Neural progenitor cell (in vitro differentiated cells): Measurements from ENCODE around the gene NOXA1. TPM values are rescaled to one million over a fixed set of nuclear protein-coding genes. Genes with fewer than 3 reads are reported as not detected.

Experiments
- DNase-seq: peaks from one replicate; pipeline ENCODE4 v3.0.0-alpha.2; 2016; ENCODE audit warnings: low spot score
- H2AFZ ChIP-seq: fragments of 200-600 bp; sonication (generic); replicated peaks from 2 replicates; pipeline ENCODE4 v1.6.1; 2016; ENCODE audit warnings: antibody characterized with exemption
- H3F3A ChIP-seq: fragments of 200-600 bp; sonication (generic); 2 replicates; pipeline ENCODE4 v1.6.1; 2016; ENCODE audit warnings: antibody characterized with exemption, low read depth
- H3K27ac ChIP-seq: fragments of 200-600 bp; sonication (generic); 2 replicates; pipeline ENCODE4 v1.5.1; 2016; ENCODE audit warnings: mild to moderate bottlenecking
- H3K27me3 ChIP-seq: fragments of 200-600 bp; sonication (generic); 2 replicates; pipeline ENCODE4 v1.6.1; 2016; ENCODE audit warnings: mild to moderate bottlenecking, moderate library complexity
- H3K36me3 ChIP-seq: fragments of 200-600 bp; sonication (generic); 2 replicates; pipeline ENCODE4 v1.5.1; 2016
- H3K4me1 ChIP-seq: fragments of 200-600 bp; sonication (generic); 2 replicates; pipeline ENCODE4 v1.6.1; 2016; ENCODE audit warnings: mixed run types
- H3K4me2 ChIP-seq: fragments of 200-600 bp; sonication (generic); 2 replicates; pipeline ENCODE4 v1.6.1; 2016
- H3K4me3 ChIP-seq: fragments of 200-600 bp; sonication (generic); 2 replicates; pipeline ENCODE4 v1.5.1; 2016
- H3K79me2 ChIP-seq: fragments of 200-600 bp; sonication (generic); 2 replicates; pipeline ENCODE4 v1.6.1; 2016; ENCODE audit warnings: low read depth
- H3K9ac ChIP-seq: fragments of 200-600 bp; sonication (generic); 2 replicates; pipeline ENCODE4 v1.6.1; 2016
- H3K9me3 ChIP-seq: fragments of 200-600 bp; sonication (generic); 2 replicates; pipeline ENCODE4 v1.5.1; 2016; ENCODE audit warnings: low read depth
- H4K20me1 ChIP-seq: fragments of 200-600 bp; sonication (generic); 2 replicates; pipeline ENCODE4 v1.6.1; 2016; ENCODE audit warnings: low read depth
- H3K27ac Mint-ChIP-seq: 3 replicates; pipeline ENCODE4 v1.8.0; 2021; ENCODE audit warnings: mixed read lengths
- H3K27me3 Mint-ChIP-seq: 2 replicates; pipeline ENCODE4 v1.8.0; 2022; ENCODE audit warnings: low read depth, mild to moderate bottlenecking, inconsistent platforms, moderate library complexity, mixed read lengths; ENCODE audit not compliant: insufficient read depth
- H3K36me3 Mint-ChIP-seq: 3 replicates; pipeline ENCODE4 v1.8.0; 2021; ENCODE audit warnings: mixed read lengths
- H3K4me1 Mint-ChIP-seq: 3 replicates; pipeline ENCODE4 v1.8.0; 2021; ENCODE audit warnings: mixed read lengths
- H3K4me3 Mint-ChIP-seq: 3 replicates; pipeline ENCODE4 v1.8.0; 2021; ENCODE audit warnings: mild to moderate bottlenecking, moderate library complexity, mixed read lengths
- H3K9me3 Mint-ChIP-seq: 3 replicates; pipeline ENCODE4 v1.8.0; 2020; ENCODE audit warnings: mixed read lengths
- EZH2 ChIP-seq: fragments of 200-600 bp; sonication (generic); IDR thresholded peaks from 2 replicates; pipeline ENCODE4 v1.6.1; 2017; ENCODE audit warnings: antibody characterized with exemption, mild to moderate bottlenecking, moderate library complexity
- EZH2phosphoT487 ChIP-seq: fragments of 200-600 bp; sonication (generic); IDR thresholded peaks from 2 replicates; pipeline ENCODE4 v1.6.1; 2017; ENCODE audit warnings: antibody characterized with exemption
- total RNA-seq: library from RNA; depleted of rRNA; stranded (reverse); fragments of >200 nt; gene quantifications from 2 replicates; pipeline ENCODE4 v1.2.3, GENCODE V29; 2015; ENCODE audit warnings: low replicate concordance
- TF ChIP-seq, protein P1 (sequence below): fragments of 200-600 bp; sonication (generic); IDR thresholded peaks from 2 replicates; pipeline ENCODE4 v1.5.1; 2017; ENCODE audit warnings: antibody characterized with exemption, mild to moderate bottlenecking

NOXA1 gene, protein sequence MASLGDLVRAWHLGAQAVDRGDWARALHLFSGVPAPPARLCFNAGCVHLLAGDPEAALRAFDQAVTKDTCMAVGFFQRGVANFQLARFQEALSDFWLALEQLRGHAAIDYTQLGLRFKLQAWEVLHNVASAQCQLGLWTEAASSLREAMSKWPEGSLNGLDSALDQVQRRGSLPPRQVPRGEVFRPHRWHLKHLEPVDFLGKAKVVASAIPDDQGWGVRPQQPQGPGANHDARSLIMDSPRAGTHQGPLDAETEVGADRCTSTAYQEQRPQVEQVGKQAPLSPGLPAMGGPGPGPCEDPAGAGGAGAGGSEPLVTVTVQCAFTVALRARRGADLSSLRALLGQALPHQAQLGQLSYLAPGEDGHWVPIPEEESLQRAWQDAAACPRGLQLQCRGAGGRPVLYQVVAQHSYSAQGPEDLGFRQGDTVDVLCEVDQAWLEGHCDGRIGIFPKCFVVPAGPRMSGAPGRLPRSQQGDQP
- 0.39 and 0.65 TPM in 2 replicates for total RNA-seq

DNA sequence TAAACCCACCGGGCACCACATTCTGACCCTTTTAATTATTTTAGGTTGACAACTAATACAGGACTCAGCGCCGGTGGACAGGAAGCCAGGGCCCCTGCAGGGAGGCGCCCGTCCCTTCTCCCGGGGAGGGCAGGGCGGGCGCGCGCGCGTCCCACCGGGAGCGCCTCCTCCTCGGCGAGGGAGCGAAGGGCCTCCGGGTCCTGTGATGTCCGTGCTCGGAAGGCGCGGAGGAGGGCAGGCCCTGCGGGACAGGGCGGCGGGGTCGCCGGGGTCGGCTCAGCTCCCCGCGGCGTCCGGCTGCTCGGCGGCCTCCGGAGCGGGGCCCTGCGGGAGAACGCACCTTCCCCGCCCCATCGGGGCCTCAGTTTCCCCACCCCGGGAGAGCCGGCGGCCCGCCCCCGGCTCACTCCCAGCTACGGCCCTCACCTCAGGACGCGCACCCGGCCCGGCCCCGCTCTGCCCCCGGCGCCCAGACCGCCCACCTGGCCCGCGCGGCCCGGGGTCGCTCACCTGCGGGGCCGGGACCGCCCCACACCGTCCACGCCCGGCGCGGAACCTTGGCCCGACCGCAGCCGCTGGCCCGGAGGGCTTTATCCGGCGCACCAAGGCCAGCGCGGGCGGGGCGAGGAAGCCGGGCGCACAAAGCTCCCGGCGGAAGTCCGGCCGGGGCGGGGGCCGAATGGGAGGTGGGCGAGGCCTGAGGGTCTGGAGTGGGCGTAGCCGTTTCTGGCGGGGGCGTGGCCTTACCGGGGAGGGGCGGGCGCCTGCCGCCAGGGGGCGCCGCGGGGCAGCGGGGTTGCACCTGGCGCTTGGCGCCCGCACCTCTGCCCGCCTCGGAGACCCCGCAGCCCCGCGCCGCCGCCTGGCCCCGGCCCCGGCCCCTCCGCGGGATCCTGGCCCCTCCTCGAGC is at the start of gene NOXA1, which contains the start of gene EXD3:
Gene NOXA1, plus strand, starts transcription at position 790 of the 910 bp plus-strand sequence. CDS start 137 bp downstream, outside the sequence.
Gene EXD3, minus strand, starts transcription at position 559 of the 910 bp plus-strand sequence. CDS start 27,805 bp downstream, outside the sequence.
- peak within 1 kb of the TSS; percentile 50 for H3K27ac Mint-ChIP-seq

DNA sequence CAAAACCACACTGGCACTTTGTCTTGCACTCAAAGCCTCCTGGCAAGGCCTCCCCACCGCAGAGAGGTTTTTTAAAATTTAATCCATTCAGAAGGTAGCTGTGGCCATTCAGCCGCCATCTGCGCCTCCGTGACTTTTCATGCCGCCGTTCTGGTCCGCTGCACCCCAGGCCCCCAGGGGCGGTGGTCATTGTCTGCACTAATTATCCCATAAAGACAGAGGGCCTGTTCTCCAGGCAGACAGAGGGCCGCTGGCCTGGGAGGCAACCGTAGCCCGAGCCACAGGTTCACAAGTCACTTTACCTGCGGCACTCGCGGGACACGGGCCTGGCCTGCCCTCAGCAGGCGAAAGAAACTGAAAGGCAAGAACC is 49.6 kb upstream of the NOXA1 start:
- H3K36me3 ChIP-seq, result no peaks in the 10 kb centered on the region
- no peak overlapping the region for H2AFZ ChIP-seq
- no peak overlapping the region for H3K4me3 ChIP-seq
- peaks cover 48% of the 10 kb centered on the region for H3K4me1 ChIP-seq
- peaks cover 24% of the 10 kb centered on the region for H3K4me1 Mint-ChIP-seq
- H3K9me3 ChIP-seq, result no peaks in the 10 kb centered on the region
- no peaks in the 10 kb centered on the region for H3K79me2 ChIP-seq
- peak overlapping the region; percentile 63 for H3K27ac Mint-ChIP-seq
- no peak overlapping the region for H3K4me2 ChIP-seq
- H4K20me1 ChIP-seq, result no peaks in the 10 kb centered on the region
- H3K4me3 Mint-ChIP-seq, result no peak overlapping the region
- H3K27me3 ChIP-seq, result no peaks in the 10 kb centered on the region
- TF ChIP-seq EZH2phosphoT487, result peak; percentile 38
- no peak for TF ChIP-seq EZH2
- H3K27me3 Mint-ChIP-seq, result peaks cover 4% of the 10 kb centered on the region
- H3K9me3 Mint-ChIP-seq, result peaks cover 17% of the 10 kb centered on the region
- DNase-seq, result peak; percentile 77
- no peak overlapping the region for H3K9ac ChIP-seq
- peak overlapping the region; percentile 68 for H3K27ac ChIP-seq
- peaks cover 13% of the 10 kb centered on the region for H3K36me3 Mint-ChIP-seq
- H3F3A ChIP-seq, result peaks cover 55% of the 10 kb centered on the region

More for the DNA sequence above, at the start of gene NOXA1, which contains the start of gene EXD3:
- Histone ChIP-seq H3K4me1 (peaks cover 5% of the 10 kb centered on the region), H3K27me3 (peaks cover 32% of the 10 kb centered on the region), H3K9ac (peak within 1 kb of the TSS; percentile 55), H3F3A (peaks cover 14% of the 10 kb centered on the region), H3K27ac (no peak within 1 kb of the TSS), H2AFZ (peak within 1 kb of the TSS; percentile 96), H3K4me3 (peak within 1 kb of the TSS; percentile 87), H3K4me2 (peak within 1 kb of the TSS; percentile 99), H3K36me3 (no peaks in the 10 kb centered on the region), H4K20me1 (peaks cover 6% of the 10 kb centered on the region), H3K79me2 (peaks cover 39% of the 10 kb centered on the region), H3K9me3 (no peaks in the 10 kb centered on the region)
- TF ChIP-seq, protein P1, sequence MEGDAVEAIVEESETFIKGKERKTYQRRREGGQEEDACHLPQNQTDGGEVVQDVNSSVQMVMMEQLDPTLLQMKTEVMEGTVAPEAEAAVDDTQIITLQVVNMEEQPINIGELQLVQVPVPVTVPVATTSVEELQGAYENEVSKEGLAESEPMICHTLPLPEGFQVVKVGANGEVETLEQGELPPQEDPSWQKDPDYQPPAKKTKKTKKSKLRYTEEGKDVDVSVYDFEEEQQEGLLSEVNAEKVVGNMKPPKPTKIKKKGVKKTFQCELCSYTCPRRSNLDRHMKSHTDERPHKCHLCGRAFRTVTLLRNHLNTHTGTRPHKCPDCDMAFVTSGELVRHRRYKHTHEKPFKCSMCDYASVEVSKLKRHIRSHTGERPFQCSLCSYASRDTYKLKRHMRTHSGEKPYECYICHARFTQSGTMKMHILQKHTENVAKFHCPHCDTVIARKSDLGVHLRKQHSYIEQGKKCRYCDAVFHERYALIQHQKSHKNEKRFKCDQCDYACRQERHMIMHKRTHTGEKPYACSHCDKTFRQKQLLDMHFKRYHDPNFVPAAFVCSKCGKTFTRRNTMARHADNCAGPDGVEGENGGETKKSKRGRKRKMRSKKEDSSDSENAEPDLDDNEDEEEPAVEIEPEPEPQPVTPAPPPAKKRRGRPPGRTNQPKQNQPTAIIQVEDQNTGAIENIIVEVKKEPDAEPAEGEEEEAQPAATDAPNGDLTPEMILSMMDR, result peak; percentile 60
- TF ChIP-seq EZH2phosphoT487 (no peak), EZH2 (no peak)
- H3K4me1 Mint-ChIP-seq, result peaks cover 7% of the 10 kb centered on the region
- H3K27me3 Mint-ChIP-seq, result peaks cover 8% of the 10 kb centered on the region
- H3K36me3 Mint-ChIP-seq, result no peaks in the 10 kb centered on the region
- peak within 1 kb of the TSS; percentile 92 for H3K4me3 Mint-ChIP-seq
- DNase-seq, result peak; percentile 98
- peaks cover 3% of the 10 kb centered on the region for H3K9me3 Mint-ChIP-seq

DNA sequence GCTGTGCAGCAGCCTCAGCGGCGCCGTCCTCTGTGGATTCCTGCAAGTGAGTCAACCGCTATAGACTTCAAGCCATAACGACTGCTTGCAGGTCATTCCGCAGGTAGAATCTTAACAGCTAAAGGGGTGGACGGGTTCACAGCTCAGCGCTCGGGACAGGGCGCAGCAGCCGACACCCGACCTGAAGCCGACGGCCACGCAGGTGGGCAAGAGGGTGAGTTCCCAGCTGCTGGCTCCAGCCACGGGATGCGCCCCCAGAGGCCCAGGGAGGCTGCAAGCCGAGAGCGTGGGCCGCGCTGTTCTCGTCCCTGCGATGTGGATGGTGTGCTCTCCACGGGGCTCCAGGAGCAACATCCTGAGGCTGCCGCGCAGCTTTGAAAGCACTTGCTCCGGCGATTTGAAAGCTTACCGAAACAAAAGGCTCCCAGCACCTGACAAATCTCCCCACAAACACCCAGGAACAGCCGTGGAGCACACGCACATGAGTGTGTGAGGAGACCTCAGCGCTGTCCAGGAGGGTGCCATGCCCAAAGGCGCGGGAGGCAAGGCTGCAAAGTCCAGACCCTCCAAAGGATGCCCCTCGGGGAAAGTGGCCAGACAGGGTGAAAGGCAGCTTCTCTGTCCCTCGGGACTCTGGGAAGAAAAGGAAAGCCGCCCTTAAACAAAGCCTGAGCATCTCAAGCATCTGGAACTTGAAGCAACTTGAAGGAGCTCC is 48.9 kb upstream of the NOXA1 start:
- Mint-ChIP-seq H3K4me1 (peaks cover 24% of the 10 kb centered on the region), H3K27me3 (peaks cover 4% of the 10 kb centered on the region), H3K9me3 (peaks cover 18% of the 10 kb centered on the region), H3K36me3 (peaks cover 15% of the 10 kb centered on the region), H3K27ac (no peak overlapping the region), H3K4me3 (no peak overlapping the region)
- TF ChIP-seq, protein P1, result no peak
- TF ChIP-seq EZH2, result no peak
- TF ChIP-seq EZH2phosphoT487, result no peak
- no peaks in the 10 kb centered on the region for H3K27me3 ChIP-seq
- DNase-seq, result no peak
- no peak overlapping the region for H3K9ac ChIP-seq
- H3F3A ChIP-seq, result peaks cover 54% of the 10 kb centered on the region
- H4K20me1 ChIP-seq, result no peaks in the 10 kb centered on the region
- H3K36me3 ChIP-seq, result no peaks in the 10 kb centered on the region
- no peaks in the 10 kb centered on the region for H3K79me2 ChIP-seq
- no peak overlapping the region for H3K4me3 ChIP-seq
- H3K4me1 ChIP-seq, result peaks cover 44% of the 10 kb centered on the region
- no peaks in the 10 kb centered on the region for H3K9me3 ChIP-seq
- H2AFZ ChIP-seq, result no peak overlapping the region
- H3K27ac ChIP-seq, result no peak overlapping the region
- no peak overlapping the region for H3K4me2 ChIP-seq
